IMR-90 (cell line): Measurements from ENCODE around the gene ABCA10. TPM values are rescaled to one million over a fixed set of nuclear protein-coding genes. Genes with fewer than 3 reads are reported as not detected.

ENCODE experiments used
- ATAC-seq: fragments of 200-7000 bp; cut with Tn5 transposase; 2 replicates; pipeline ENCODE4 v1.9.1; 2020; ENCODE audit warnings: low read depth, mild to moderate bottlenecking, moderate library complexity
- BruUV-seq: library from RNA; stranded (reverse); fragments of 400-500 nt; replicated peaks from 2 replicates; lab custom pipeline; 2021; lab: Mats Ljungman, UMichigan
- CTCF ChIA-PET: fragments of 300-600 bp; formaldehyde crosslinking; extraction: SDS; loops from one replicate; lab custom pipeline; 2021; ENCODE audit warnings: antibody characterized with exemption; lab: Yijun Ruan, JAX
- POLR2A ChIA-PET: fragments of 300-600 bp; sonication (Branson Sonifier 250); formaldehyde crosslinking; loops from one replicate; lab custom pipeline; 2022; ENCODE audit warnings: antibody characterized with exemption; ENCODE audit not compliant: unreplicated experiment; lab: Charles Lee
- DNase-seq: peaks from one replicate; pipeline ENCODE4 v3.0.0; 2013
- H2AFZ ChIP-seq: replicated peaks from 2 replicates; pipeline ENCODE3; 2013; ENCODE audit warnings: low read length, mild to moderate bottlenecking; ENCODE audit not compliant: poor library complexity
- H2AK5ac ChIP-seq: 2 replicates; pipeline ENCODE4 v1.6.1; 2013; ENCODE audit warnings: low read depth, low read length, inconsistent platforms
- H2AK9ac ChIP-seq: replicated peaks from 2 replicates; pipeline ENCODE3; 2013; ENCODE audit warnings: mild to moderate bottlenecking, low read depth, low read length, moderate library complexity; ENCODE audit not compliant: poor library complexity
- H2BK120ac ChIP-seq: 2 replicates; pipeline ENCODE4 v1.6.1; 2013; ENCODE audit warnings: low read depth, low read length, inconsistent platforms
- H2BK15ac ChIP-seq: 3 replicates; pipeline ENCODE4 v1.6.1; 2013; ENCODE audit warnings: low read depth, low read length, inconsistent platforms
- H2BK20ac ChIP-seq: 2 replicates; pipeline ENCODE4 v1.6.1; 2013; ENCODE audit warnings: low read depth, mild to moderate bottlenecking, inconsistent platforms, low read length, moderate library complexity
- H2BK5ac ChIP-seq: 2 replicates; pipeline ENCODE4 v1.6.1; 2013; ENCODE audit warnings: mild to moderate bottlenecking, low read depth, low read length, inconsistent platforms; ENCODE audit not compliant: poor library complexity, severe bottlenecking
- H3K14ac ChIP-seq: replicated peaks from 2 replicates; pipeline ENCODE4 v1.6.1; 2013; ENCODE audit warnings: low read depth, low read length, inconsistent platforms
- H3K18ac ChIP-seq: 2 replicates; pipeline ENCODE4 v1.6.1; 2013; ENCODE audit warnings: low read depth, low read length, control low read depth
- H3K23ac ChIP-seq: 2 replicates; pipeline ENCODE4 v1.6.1; 2013; ENCODE audit warnings: low read depth, low read length, inconsistent platforms
- H3K27ac ChIP-seq: 2 replicates; pipeline ENCODE4 v1.5.1; 2013; ENCODE audit warnings: mild to moderate bottlenecking, control low read depth, low read length; ENCODE audit not compliant: insufficient read depth
- H3K27me3 ChIP-seq: 2 replicates; pipeline ENCODE4 v1.6.1; 2013; ENCODE audit warnings: low read length; ENCODE audit not compliant: control insufficient read depth, insufficient read depth
- H3K36me3 ChIP-seq: 2 replicates; pipeline ENCODE4 v1.6.1; 2013; ENCODE audit warnings: low read length, mixed read lengths; ENCODE audit not compliant: control insufficient read depth, insufficient read depth
- H3K4ac ChIP-seq: 2 replicates; pipeline ENCODE4 v1.6.1; 2013; ENCODE audit warnings: low read depth, low read length, inconsistent platforms
- H3K4me1 ChIP-seq: 2 replicates; pipeline ENCODE4 v1.6.1; 2013; ENCODE audit warnings: low read length, mixed read lengths; ENCODE audit not compliant: control insufficient read depth, insufficient read depth
- H3K4me2 ChIP-seq: 2 replicates; pipeline ENCODE4 v1.6.1; 2013; ENCODE audit warnings: low read depth, mild to moderate bottlenecking, control low read depth, low read length, moderate library complexity
- H3K4me3 ChIP-seq: 2 replicates; pipeline ENCODE4 v1.5.1; 2013; ENCODE audit warnings: low read depth, mild to moderate bottlenecking, control low read depth, low read length, moderate library complexity; ENCODE audit not compliant: insufficient read depth
- H3K56ac ChIP-seq: 2 replicates; pipeline ENCODE4 v1.6.1; 2013; ENCODE audit warnings: low read length, inconsistent platforms; ENCODE audit not compliant: insufficient read depth; ENCODE audit errors: extremely low read depth
- H3K79me1 ChIP-seq, 2 experiments: 2 replicates each; pipeline ENCODE4 v1.6.1; 2013; ENCODE audit warnings: low read length in 2 of 2, inconsistent platforms in 1 of 2, low read depth in 1 of 2
- H3K9ac ChIP-seq: 2 replicates; pipeline ENCODE4 v1.6.1; 2013; ENCODE audit warnings: low read depth, low read length, control low read depth
- H3K9me1 ChIP-seq: 2 replicates; pipeline ENCODE4 v1.6.1; 2013; ENCODE audit warnings: low read length, inconsistent platforms; ENCODE audit not compliant: insufficient read depth
- H3K9me3 ChIP-seq: 2 replicates; pipeline ENCODE4 v1.6.1; 2013; ENCODE audit warnings: low read length; ENCODE audit not compliant: control insufficient read depth, insufficient read depth
- H4K20me1 ChIP-seq: 2 replicates; pipeline ENCODE4 v1.6.1; 2013; ENCODE audit warnings: low read length, inconsistent platforms; ENCODE audit not compliant: insufficient read depth
- H4K5ac ChIP-seq: 2 replicates; pipeline ENCODE4 v1.6.1; 2013; ENCODE audit warnings: mild to moderate bottlenecking, low read depth, low read length, control low read depth
- H4K8ac ChIP-seq, 2 experiments: 2 replicates each; pipeline ENCODE4 v1.6.1; 2013; ENCODE audit warnings: low read depth in 2 of 2, low read length in 2 of 2, control low read depth in 1 of 2, inconsistent platforms in 1 of 2
- H4K91ac ChIP-seq: 2 replicates; pipeline ENCODE4 v1.6.1; 2013; ENCODE audit warnings: low read depth, low read length, inconsistent platforms; ENCODE audit not compliant: insufficient read depth
- BHLHE40 ChIP-seq: fragments of 150-350 bp; IDR thresholded peaks from 2 replicates; pipeline ENCODE4 v1.6.1; 2016; ENCODE audit warnings: mild to moderate bottlenecking, low read depth, low read length
- CHD1 ChIP-seq: IDR thresholded peaks from 2 replicates; pipeline ENCODE4 v1.6.1; 2012; ENCODE audit warnings: low read depth, low read length, improper control_type of control experiment
- CTCF ChIP-seq: conservative IDR thresholded peaks from 2 replicates; pipeline ENCODE4 v1.5.1; 2012; ENCODE audit warnings: mild to moderate bottlenecking, low read depth, low read length, improper control_type of control experiment
- ELK1 ChIP-seq: fragments of 150-350 bp; IDR thresholded peaks from 2 replicates; pipeline ENCODE4 v1.6.1; 2016; ENCODE audit warnings: low read depth, mild to moderate bottlenecking, low read length, moderate library complexity, borderline replicate concordance
- MAFK ChIP-seq: IDR thresholded peaks from 2 replicates; pipeline ENCODE4 v1.6.1; 2012; ENCODE audit warnings: low read depth, low read length, improper control_type of control experiment
- MAZ ChIP-seq: IDR thresholded peaks from 2 replicates; pipeline ENCODE4 v1.6.1; 2012; ENCODE audit warnings: low read depth, mild to moderate bottlenecking, low read length, improper control_type of control experiment, moderate library complexity, borderline replicate concordance
- MXI1 ChIP-seq: IDR thresholded peaks from 2 replicates; pipeline ENCODE4 v1.6.1; 2012; ENCODE audit warnings: low read depth, mild to moderate bottlenecking, low read length, moderate library complexity, borderline replicate concordance
- NFE2L2 ChIP-seq: fragments of 150-350 bp; IDR thresholded peaks from 2 replicates; pipeline ENCODE4 v1.6.1; 2016; ENCODE audit warnings: low read depth, mild to moderate bottlenecking, low read length
- POLR2A ChIP-seq: IDR thresholded peaks from 2 replicates; pipeline ENCODE4 v1.6.1; 2012; ENCODE audit warnings: mild to moderate bottlenecking, low read depth, low read length
- RAD21 ChIP-seq: IDR thresholded peaks from 2 replicates; pipeline ENCODE4 v1.6.1; 2012; ENCODE audit warnings: low read length, improper control_type of control experiment
- RCOR1 ChIP-seq: IDR thresholded peaks from 2 replicates; pipeline ENCODE4 v1.6.1; 2012; ENCODE audit warnings: mild to moderate bottlenecking, low read length, improper control_type of control experiment; ENCODE audit not compliant: insufficient replicate concordance
- RFX5 ChIP-seq: IDR thresholded peaks from 2 replicates; pipeline ENCODE4 v1.8.0; 2012; ENCODE audit warnings: low read depth, mild to moderate bottlenecking, low read length, moderate library complexity
- SMC3 ChIP-seq: fragments of 150-350 bp; IDR thresholded peaks from 2 replicates; pipeline ENCODE4 v1.6.1; 2016; ENCODE audit warnings: low read depth, mild to moderate bottlenecking, antibody characterized with exemption, low read length, moderate library complexity
- USF2 ChIP-seq: fragments of 150-350 bp; IDR thresholded peaks from 2 replicates; pipeline ENCODE4 v1.6.1; 2017; ENCODE audit warnings: mild to moderate bottlenecking, antibody characterized with exemption, low read length, low read depth
- dilution Hi-C: fragments of 300-500 bp; cut with HindIII; formaldehyde crosslinking; loops from one replicate; pipeline ENCODE4 v1.14.3; 2018; ENCODE audit warnings: low sequenced_read_pairs; ENCODE audit not compliant: unreplicated experiment
- in situ Hi-C: fragments of 300-500 bp; cut with MboI; formaldehyde crosslinking; loops from 3 replicates; pipeline ENCODE4 v1.14.3; 2019; ENCODE audit warnings: low sequenced_read_pairs, inconsistent platforms, mixed read lengths
- intact Hi-C: fragments of 100-400 bp; cut with micrococcal nuclease; formaldehyde crosslinking; loops from 2 replicates; pipeline ENCODE4 v1.10.0; 2022
- polyA plus RNA-seq, 3 experiments: library from polyadenylated mRNA; depleted of rRNA; stranded (reverse); fragments of >200 nt; gene quantifications; 2 replicates each; pipeline ENCODE4 v1.2.3, GENCODE V29; 2012; ENCODE audit warnings: low replicate concordance in 1 of 3
- total RNA-seq: library from RNA; depleted of rRNA; stranded (reverse); fragments of >200 nt; gene quantifications from 2 replicates; pipeline ENCODE4 v1.2.3, GENCODE V29; 2012

Gene ABCA10
- total and polyA plus RNA-seq, 2 of the 4 experiments (the other 2 are of a cell fraction): under 0.01 to 0.03 TPM

- Histone ChIP-seq H3K4me3 (no peak overlapping the region), H3K4me2 (no peak overlapping the region), H4K8ac (no peak overlapping the region), H3K79me1 (no peaks in the 10 kb centered on the region), H3K36me3 (no peaks in the 10 kb centered on the region), H3K27me3 (no peaks in the 10 kb centered on the region), H3K4ac (no peak overlapping the region), H4K20me1 (no peaks in the 10 kb centered on the region), H3K9ac (no peak overlapping the region), H3K14ac (no peak overlapping the region), H2BK20ac (no peak overlapping the region), H2BK15ac (no peak overlapping the region), H4K5ac (no peak overlapping the region), H2AFZ (no peak overlapping the region), H4K91ac (no peak overlapping the region), H3K9me3 (no peaks in the 10 kb centered on the region), H2AK5ac (no peak overlapping the region), H2AK9ac (no peak overlapping the region), H3K18ac (no peak overlapping the region), H3K56ac (no peak overlapping the region), H2BK120ac (no peak overlapping the region), H3K9me1 (no peaks in the 10 kb centered on the region), H3K23ac (no peak overlapping the region), H3K4me1 (no peaks in the 10 kb centered on the region), H3K27ac (no peak overlapping the region), H2BK5ac (no peak overlapping the region)
- BruUV-seq: no TSS peak
- no peak for TF ChIP-seq SMC3
- no peak for TF ChIP-seq MXI1
- no peak for TF ChIP-seq CTCF
- no peak for TF ChIP-seq RFX5
- TF ChIP-seq MAFK: no peak
- no peak for TF ChIP-seq USF2
- TF ChIP-seq BHLHE40: no peak
- TF ChIP-seq CHD1: no peak
- TF ChIP-seq POLR2A: no peak
- TF ChIP-seq ELK1: no peak
- no peak for TF ChIP-seq NFE2L2
- no peak for TF ChIP-seq RCOR1
- TF ChIP-seq MAZ: no peak
- no peak for TF ChIP-seq RAD21
- DNase-seq (no peak), ATAC-seq (no peak)
- dilution Hi-C loops (no loop called here), in situ Hi-C loops (no loop called here), intact Hi-C loops (no loop called here)
- ChIA-PET CTCF (no interaction called here), POLR2A (no interaction called here)
Observed at GRCh38 chr17:69192754-69193153, 35.9 kb downstream of the ABCA10 start.
